HT-29 (cell line): ENCODE measurements around the gene HOXA4. TPM values are rescaled to one million over a fixed set of nuclear protein-coding genes. Genes with fewer than 3 reads are reported as not detected.
A peak's percentile ranks its signal among the peaks of the same experiment; 100 is the strongest.

Experiments
- DNase-seq: peaks from one replicate; pipeline ENCODE4 v3.0.0-alpha.2; 2015; ENCODE audit warnings: low spot score
- total RNA-seq: library from RNA; depleted of rRNA; stranded (reverse); fragments of >200 nt; shearing (Covaris generic); gene quantifications from 2 replicates; pipeline ENCODE4 v1.2.3, GENCODE V29; 2014

Gene HOXA4
- total RNA-seq, 1 experiment from 2014 or later, result 3.7 TPM

DNA sequence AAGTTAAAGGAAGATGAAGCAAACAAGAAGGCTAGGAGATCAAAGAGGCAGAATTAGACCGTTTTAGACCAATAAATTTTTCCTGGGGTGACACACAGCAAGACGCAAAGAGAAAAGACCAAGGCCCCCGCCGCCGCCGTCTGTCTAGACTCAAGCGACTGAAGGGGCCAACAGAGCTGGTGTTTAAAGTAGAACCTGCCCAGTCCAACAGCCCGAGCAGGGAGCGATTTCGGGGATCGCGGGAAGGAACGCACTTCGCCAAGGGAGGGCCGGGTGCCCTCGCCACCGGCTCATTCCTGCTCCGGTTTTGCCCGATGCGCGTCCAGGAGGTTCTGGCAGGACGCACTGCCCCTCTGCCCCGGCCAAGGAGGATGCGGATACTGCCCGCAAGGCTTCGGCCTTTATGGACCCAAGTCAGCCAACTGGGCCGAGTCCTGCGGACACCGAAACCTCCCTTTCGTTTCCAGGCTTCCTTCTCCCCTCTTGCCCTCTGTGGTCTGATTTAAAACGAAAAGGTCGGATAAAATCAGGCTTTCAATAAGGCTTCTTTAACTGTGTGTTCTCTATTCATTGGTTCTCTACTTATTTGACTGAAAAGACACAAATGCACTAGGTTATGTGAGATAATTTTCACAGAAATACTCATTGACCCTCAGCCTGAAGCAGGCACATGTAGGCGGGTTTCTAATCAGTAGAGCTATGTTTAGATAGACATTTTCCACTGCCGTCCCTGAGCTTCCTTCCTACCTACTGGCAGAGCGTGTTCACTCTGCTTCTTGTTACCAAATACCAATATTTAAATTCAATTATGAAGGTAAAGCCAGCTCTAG, 28.1 kb upstream of the HOXA4 start:
- DNase-seq, result no peak

DNA sequence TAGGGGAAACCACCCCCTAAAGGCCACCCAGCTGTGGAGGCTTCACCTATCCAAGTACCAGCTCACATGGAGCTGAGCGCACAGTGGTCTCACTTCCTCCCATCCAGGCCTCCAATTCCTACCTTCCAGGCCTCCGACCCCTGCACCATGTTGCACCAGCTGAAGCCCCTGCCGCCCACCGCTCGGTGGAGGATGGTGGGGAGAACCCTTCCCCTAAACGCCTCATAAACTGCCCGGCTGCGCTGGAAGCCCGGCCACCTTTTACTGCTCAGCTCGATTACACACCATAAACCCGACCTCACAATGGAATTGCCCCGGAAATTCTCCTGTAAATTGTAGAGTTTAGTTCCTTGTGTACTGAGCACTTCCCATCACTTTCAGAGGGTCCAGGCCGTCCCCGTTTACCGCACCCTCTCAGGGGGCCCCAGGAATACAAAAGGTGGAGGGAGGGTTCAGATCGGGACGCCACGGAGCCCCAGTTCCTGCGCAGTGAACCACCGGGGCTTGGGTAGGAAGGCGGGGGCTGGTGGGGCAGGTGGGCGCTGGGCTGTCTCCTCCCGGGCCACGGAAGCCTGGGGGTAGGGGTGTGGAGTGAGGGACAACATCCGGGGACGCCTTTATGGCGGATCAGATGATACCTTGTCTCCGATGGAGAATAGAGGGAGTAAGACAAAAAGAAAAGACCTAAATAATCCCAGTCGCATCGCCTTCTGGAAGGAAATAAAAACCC, 27.3 kb upstream of the HOXA4 start:
- DNase-seq, result no peak

DNA sequence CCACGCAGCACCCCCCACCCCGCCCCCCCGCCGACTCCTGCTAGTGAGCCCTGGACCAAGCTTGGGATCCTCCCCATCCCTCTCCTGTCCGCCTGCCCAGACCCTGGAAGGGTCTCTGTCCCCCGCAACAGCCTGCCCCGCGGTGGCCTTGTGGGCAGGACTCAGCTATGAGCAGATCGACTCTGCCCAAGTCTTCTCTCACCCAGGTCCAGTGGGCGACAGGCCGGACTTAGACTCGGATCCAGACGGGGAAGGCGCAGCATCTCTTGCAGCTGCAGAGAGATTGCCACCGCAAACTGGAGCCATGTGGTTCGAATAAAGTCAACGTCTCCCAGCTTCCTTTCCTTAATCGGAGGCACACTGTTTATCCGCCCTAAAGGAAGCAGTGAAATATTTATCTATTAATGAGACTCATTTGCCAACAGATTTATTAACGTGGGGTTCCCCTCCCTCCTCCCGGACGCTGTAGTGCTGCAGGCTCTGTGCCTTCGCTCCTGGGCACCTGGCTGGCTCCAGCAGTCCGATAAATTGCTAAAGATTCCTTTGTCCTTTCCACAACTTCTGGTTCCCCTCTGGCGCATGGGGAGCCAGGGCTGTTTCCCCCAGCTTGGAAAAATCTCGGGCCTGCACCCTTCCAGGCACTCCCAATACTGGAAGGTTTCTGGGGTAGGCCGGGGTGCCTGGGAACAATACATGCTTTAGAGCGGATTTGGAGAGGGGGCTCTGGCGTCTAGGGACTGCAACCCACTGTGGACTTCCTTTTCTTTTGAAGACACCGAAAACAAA, 26.6 kb upstream of the HOXA4 start:
- DNase-seq, result no peak

DNA sequence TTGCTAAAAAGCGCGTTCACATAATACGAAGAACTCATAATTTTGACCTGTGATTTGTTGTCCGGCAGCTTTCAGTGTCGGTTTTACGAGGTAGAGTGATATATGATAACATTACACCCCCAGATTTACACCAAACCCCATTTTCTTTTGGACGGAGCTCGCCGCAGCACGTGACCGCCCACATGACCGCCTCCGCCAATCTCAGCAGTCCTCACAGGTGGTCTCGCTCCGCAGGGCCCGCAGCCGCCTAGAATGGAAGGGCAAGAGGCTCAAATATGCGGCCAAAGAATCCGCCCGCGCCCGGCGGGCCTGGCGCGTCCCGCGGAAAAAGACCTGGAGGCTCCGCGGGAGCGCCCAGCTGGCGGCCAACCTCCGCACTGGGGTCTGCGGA, 25.9 kb upstream of the HOXA4 start, which contains the start of gene HOXA7:
Gene HOXA7 (minus strand): TSS at position 168 of the 391 bp plus-strand sequence. CDS start 130 bp downstream, at position 38.
- DNase-seq, result peak; percentile 69

DNA sequence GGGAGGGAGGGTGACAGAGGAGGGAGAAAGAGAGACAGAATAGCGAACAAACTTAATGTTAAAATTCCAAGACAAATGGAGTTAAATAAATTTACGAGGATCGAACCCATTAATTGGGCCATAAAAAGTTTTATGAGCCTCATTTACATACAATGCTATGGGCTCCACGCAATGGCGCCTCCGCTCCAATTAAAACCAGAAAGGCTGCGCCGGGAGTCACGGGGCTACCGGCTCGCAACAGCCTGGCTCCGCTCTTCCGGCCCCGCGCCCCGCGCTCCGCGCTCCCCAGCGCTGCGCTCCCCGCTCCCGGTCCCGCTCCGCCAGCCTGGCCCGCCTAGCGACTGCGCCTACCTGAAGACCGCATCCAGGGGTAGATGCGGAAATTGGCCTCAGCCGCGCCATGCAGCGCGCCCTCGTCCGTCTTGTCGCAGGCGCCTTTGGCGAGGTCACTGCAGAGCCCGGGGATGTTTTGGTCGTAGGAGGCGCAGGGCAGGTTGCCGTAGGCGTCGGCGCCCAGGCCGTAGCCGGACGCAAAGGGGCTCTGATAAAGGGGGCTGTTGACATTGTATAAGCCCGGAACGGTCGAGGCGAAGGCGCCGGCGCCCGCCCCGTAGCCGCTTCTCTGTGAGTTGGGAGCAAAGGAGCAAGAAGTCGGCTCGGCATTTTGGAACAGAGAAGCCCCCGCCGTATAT, 25.4 kb upstream of the HOXA4 start:
- DNase-seq, result no peak

DNA sequence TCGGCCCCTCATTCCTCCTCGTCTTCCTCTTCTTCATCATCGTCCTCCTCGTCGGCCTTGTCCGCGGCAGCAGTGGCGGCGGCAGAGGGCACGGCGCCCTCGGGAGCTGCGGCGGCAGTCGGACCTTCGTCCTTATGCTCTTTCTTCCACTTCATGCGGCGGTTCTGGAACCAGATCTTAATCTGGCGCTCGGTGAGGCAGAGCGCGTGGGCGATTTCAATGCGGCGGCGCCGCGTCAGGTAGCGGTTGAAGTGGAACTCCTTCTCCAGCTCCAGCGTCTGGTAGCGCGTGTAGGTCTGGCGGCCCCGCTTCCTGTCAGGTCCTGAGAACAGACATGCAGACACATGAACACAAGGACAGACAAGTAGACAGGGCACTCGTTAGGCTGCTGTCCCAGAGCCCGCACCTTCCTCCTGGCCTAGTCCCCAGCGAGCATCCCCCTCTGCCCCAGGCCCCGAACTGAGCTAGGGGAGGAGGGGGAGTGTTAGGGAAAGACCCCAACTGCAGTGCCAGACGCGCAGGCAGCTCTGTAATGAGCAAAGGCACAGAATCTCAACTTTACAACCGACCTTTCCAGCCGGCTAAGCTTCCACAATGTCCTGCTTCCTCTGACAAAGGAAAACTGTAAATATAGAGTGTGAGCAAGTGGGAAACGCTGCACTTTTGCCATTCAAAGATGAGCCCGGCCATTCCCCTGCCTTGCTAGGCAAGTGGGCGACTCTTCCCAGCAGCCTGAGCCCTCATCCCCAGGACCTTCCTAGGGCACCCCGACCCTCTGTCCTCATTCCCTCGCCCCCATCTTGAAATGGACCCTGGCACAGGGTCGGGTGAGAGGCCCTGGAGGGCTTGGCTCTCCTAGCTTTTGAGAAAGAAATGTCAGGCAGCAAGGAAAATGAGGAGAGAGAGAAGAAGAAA, 24.6 kb upstream of the HOXA4 start:
- no peak for DNase-seq

DNA sequence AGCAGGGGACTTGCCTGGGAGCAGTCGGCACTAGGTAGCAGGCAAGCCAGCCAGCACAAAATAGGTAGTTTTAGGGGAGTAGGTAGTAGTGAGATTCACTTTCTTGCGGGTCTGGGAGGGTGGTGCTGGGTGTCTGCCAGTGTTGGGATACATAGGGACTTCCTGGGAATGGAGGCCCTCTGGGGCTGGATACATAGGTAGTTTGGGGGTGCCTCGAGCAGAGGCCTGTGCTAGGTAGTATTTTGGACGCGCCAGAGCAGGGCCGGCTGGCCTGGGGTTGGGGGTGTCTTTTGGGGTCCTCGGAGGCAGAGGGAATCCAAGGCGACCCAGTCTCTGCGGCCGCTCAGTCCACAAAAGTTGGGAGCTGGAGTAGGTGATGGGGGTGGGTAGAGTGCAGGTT, 23.8 kb upstream of the HOXA4 start:
- no peak for DNase-seq

DNA sequence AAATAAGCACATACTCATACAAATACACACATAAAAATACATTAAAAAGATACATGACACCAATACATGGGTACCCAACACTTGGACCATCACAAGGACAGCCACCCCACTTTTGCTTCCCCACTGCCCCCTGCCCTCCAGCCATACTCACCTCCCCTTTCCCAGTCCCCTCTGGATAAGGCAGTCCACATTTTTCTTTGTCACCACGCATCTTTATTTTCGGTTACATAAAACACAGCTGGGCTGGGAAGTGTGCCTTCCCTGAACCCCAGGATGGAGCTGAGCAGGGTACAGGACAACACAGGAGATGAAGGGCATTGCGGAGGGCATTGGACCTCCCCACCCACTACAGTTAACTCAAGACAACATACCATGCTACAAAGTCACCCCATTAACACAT, 23.0 kb upstream of the HOXA4 start:
- DNase-seq, result no peak

DNA sequence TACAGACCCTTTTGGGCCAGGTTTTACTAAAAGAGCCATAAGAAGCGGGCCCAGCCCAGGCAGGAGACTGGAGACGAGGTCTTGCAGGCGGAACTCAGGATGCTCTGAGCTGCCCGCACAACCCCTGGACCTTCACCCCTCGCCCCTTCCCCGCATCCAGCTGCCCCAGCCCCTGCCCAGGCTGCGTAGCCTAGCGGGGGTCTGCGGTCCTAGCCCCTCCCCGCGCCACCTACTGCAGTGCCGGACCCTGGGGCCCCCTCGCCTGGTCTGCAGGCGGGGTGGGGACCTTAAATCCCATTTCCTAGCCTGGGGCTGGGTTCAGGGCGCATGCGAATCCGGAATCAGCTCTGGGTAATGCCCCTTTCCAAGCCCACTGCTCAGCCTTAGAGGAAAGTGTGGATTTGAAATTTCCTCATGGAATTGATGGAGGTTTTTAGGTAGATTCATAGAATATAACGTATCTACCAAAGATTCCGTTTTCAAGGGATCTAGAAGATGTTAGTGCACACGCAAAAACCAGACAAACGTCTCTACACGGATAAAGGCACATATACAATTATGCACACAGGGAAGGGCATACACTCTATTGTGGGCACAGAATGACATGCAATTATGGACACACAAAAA, 22.4 kb upstream of the HOXA4 start:
- no peak for DNase-seq

DNA sequence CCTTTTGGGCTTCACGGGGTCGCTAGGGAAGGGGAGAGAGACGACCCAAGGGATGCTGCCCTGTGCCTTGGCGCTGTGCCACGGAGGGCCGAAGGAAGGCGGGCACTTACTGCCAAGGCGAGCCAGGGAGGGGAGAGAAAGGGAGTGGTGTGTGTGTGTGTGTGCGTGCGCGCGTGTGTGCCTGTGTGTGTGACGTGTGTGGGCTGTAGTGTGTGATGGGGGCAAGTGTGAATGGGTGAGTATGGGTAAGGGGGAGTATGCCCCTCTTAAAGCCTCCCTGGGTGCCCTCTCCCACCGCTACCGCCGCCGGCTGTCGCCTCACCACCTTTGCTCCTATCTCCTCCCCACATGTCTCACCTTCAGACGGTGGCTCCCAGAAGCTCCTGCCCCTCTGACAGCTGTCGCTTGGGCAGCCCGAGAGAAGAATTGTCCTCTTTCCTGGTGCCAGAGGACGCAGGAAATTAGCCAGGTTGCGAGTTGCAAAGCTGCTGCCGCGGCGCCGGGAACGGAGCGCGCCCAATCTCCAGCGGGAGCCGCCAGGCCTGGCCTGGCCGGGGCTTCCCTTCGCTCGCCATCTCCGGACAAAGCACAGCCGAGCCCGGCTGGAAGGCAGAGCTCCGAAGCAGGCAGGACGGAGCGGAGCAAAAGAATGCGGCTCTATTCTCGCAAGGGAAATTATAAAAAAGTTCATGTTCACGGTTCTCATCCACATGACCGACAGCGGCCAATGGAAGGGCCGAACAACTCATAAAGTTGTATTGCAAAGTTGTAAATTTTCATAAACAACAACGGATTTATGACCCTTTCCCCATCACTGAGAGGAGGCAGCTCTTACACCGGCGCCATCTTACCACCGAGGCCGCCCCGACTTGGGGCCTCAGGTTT, 21.6 kb upstream of the HOXA4 start, which contains the start of gene HOXA3:
Gene HOXA3 (minus strand): TSS at position 653 of the 885 bp plus-strand sequence. CDS start 41,943 bp downstream, outside the sequence.
- DNase-seq, result peak; percentile 91

DNA sequence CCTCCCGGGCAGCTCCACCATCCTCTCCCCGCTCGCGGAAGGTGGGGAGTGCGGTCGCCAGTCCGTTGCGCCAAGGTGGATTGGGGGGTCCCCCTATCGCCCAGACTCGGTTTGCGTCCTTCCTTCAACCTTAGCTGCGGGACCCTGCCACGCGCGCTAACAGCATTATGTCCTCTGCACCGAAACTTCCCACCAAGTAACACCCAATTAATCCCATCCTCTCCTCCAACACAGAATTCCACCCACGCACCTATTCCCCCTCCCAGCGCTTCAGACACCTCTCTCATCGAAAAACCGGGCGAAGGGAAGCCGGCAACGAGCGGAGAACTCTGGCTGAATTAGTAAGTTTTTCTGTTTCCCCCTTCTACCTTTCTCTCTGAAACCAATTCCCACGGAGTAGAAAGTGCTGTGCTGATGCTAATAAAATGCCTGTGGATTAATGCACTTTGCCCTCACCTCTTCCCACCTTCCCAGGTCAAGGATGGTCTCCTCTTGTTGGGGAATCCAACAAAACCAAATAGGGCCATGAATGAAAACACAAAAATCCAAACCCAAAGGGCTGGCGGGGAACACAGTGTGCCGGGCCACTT, 20.9 kb upstream of the HOXA4 start:
- DNase-seq, result no peak

DNA sequence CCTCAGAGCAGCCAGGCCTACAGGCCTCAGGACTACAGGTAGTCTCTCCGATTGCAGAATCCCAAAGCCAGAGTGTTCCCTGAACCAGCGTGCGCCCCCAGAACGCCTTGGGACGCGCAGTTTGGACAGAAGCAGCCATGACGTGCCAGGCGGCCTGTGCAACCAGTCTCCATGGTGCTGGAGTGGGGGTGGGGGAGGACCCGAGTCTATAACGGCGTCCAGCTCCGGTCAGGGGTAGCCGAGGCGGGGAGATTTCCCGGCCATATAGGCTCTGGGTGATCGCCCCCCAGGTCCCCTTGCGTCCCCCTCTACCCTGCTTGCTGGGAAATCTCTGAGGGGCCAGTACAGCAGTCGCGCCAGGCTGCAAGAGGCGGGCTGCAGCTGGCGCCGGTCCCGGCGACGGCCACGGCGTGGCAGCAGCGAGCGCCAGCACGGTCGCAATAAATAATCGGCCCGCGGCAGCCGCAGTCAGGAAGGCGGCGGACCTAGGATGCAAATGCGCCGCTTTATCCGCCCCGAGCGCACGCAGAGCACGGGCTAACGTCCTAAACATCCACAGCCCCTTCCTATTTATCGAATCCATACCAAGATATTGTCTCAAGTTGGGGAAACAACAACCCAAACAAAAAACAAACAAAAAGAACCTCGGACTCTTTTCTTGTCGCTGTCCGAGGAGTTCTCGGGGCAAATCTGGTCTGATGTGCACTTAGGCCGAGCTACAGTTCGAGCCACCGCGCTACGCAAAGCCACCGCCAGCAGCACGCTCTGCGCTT, 20.2 kb upstream of the HOXA4 start:
- peak; percentile 93 for DNase-seq

DNA sequence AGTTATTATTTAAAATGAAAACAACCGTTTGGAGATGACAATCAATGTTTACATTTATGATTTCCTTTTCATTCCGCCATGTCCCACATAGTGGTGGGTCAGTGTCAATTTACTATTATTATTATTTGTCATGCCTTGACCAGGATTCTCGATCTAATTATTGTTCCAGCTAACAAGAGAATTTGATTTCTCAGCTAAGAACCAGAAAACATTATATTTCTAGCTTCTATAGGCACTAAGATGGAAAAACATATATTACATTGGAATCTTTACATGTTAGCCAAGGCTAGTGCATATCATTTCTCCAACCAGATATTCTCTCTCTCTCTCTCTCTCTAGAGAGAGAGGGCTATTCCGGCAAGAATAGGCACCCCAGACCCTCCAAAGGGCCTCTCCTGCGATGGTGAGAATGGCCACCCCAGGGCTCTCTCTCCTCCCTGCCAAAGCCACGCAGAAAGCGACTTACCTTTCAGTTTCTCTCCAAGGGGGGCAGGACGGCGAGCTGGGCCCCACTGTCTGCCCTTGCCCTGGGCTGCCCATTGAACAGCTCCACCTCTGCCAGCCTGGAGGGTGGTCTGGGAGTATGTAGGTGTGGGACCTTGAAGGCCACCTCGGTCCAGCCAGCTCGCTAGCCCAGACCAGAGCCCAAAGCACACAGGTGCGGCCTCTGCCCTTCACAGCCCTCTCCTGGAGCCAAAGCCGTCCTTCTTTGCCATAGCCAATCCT, 19.4 kb upstream of the HOXA4 start:
- peak; percentile 69 for DNase-seq

DNA sequence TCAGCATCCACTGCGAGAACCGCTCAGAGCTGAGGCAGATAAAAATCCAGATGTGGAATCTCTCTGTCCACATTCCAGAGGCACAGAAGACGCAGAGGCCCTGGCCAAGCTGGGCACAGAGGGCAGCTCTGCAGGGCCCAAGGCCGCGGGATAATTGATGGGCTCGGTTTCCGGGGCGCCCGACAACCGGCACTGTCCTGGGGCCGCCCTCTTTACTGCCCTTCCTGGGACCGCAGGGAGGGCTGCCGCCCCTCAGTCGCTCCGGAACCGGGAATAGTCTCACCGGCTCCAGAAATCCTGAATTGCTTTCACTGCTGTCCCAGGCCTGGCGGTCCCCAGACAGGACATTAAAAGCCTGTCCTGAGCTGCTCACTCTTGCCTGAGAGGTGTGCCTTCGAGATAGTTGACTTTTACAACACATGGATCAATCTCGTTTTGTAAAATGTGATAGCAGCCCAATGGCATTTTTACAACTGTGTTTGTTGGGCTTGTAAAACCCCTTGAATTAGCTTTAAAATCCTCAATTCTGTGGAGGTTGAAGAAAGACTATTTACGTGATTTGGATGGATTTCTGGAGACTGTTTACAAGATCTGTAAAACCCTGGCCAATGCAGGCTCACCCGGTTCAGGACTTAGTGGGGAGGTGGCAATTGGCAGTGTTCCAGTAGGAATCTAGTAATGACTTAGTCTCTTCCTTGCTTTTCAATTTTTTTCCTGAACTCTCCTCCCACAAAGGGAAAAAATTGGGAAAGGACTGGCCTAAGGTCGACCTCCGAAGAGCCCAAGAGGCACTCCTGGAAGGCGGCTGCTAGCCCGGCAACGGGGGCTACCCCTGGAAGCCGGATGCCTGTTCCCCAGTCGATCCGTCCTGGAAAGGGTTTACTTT, 18.4 kb upstream of the HOXA4 start:
- no peak for DNase-seq

DNA sequence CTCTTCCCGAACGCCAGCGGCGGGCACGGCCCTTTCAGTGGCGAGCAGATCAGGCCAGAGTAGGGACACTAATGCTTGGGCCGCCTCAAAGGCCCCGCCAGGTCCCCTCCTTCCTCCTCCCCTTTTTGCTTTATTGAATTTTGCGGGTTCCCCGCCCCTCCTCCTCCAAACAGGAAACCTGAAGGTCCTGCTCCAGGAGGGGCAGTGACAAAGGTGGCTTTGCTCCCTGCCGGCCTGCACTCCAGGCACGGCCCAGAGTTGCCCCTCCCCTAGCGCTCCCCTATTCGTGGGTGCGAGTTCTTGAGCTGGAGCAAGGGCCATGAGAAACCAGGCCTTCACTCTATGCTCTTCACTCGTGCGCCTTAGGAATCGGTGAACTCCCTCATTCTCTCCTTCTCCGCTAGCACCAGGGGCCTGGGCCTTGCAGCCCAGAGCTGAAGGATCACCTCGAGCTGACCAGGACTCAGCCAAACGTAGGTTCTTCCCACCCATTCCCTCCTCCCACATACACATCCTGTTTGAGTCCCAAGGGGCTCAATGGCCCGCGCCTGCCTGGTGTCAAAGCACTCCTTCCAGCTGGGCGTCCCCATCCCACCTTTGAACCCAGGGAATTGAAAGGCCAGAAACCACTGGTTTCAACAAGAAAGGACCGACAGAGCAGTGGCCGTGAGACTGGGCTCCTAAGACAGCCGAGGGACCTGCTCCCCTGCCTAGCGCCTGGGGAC, 17.6 kb upstream of the HOXA4 start:
- peak; percentile 97 for DNase-seq
